HG03432 (cell line): ENCODE results near the gene STX8.

Experiments used
- ATAC-seq: cut with Tn5 transposase; IDR thresholded peaks from one replicate; pipeline ENCODE4 v1.9.1; 2021; ENCODE audit warnings: mild to moderate bottlenecking, moderate library complexity; ENCODE audit not compliant: unreplicated experiment

Gene STX8

DNA sequence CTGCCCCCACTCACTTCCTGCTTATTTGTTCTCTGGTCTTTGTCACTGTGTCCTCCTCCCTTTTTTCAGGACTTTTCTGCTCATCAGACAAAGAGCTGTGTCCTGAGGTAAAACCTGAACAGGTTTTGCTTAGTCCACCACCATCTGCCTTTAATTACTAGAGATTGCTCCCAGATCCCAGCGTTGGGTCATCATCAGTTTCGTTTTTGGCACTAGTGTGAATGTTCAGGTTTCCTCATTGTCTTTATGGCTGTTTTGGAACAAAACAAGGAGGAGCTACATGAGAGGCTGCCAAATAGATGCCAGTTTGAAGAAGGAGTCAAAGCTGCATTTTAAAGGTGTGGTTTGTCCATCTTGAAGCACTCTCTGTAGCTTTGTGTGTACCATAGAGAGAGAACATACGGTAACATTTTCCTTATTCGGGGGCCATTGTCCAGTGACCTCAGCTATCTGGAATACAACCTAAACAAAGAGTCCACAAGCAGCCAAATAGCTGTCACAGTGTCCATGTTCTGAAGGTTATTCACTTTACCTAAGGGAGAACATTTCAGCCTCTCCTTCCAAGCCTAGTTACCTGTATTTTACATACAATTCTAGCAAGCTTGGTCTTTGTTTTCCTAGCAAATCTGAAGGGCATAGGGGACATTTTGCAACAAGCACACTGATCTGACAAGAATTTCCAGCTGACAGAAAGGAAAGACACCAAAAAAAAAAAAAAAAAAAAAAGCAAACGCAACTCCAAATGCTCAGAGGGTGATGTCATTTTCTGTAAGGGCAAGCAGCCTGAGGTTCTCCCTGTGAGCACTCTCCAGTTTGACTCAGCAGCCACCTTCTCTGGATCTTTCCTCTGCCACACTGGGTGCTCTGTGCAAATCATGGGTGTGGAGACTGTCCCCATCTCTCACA, 358.2 kb downstream of the STX8 start:
- ATAC-seq: no peak

DNA sequence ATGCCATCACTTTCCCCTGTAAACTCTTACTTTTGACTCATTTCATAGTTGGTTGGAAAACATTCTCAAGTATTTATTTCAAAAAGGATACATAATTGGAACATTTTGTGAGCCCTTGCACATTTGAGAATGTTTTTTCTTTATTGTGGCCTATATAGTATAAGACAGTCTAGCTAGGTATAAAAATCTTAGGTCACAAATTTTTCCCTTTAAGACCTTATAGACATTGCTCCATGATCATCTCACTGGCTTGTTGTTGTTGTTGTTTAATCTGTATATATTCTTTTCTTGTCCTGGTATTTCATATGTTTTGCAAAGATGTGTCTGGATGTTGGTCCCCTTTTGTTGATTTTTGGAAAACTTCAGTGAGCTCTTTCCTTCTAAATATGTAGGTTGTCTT, 360.2 kb downstream of the STX8 start:
- no peak for ATAC-seq

DNA sequence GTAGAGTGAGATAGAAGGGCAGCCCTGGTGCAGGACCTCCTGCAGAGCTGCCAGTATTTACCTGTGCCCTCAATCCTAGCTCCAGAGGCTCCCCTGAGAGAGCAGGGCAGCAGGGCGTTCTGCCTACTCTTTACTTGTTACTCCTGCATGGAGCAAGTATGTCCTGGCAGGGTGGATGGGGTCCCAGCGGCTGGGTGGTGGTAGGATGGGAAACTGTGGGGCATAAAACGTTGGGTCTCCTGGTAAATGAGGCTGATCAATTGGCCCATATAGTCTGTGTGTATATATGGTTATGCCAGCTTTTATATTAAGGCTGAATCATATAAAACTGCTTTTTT, 362.3 kb downstream of the STX8 start:
- ATAC-seq: no peak

DNA sequence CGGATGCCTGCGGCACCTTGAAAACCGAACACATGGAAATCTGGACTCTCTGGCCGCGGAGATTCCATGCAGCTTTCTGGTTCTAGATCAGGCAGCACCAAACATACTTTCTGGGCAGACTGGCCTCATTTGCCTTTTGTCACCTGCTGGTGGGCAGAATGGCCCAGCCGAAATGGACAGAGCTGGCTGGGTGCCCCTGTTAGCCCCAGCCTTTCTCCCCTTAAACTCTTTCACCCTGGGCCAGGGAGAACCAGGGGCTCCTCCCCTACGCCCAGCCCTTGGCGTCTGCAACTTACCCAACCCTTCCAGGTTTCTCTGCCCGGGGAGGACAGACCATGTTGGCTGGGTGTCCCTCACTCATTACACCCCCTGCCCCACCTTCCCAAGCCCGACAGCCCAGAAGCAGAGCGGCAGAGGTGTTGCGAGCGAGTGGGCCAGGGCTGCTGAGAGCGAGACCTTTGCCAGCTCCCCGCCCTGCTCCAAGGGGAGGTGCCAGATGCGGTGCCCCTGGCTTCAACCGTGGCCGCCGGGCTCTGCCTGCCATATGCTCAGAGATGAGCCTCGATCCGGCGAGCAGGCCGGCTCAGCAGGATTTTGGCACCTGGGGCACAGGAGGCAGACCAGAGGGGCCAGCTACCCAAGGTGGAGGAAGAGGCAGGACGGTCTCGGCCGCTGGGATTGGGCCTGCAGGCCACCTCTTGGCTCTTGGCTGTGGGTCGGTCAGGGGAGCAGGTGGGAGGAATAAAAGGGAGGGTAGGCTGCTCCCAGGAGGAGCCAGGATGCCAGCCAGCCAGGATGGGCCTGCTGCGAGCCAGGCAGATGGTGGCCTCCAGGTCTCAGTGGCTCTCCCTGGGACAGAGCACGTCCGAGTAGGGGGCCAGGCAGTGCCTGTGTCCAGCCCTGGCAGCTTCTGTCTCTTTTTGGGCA, 363.0 kb downstream of the STX8 start:
- ATAC-seq: no peak

DNA sequence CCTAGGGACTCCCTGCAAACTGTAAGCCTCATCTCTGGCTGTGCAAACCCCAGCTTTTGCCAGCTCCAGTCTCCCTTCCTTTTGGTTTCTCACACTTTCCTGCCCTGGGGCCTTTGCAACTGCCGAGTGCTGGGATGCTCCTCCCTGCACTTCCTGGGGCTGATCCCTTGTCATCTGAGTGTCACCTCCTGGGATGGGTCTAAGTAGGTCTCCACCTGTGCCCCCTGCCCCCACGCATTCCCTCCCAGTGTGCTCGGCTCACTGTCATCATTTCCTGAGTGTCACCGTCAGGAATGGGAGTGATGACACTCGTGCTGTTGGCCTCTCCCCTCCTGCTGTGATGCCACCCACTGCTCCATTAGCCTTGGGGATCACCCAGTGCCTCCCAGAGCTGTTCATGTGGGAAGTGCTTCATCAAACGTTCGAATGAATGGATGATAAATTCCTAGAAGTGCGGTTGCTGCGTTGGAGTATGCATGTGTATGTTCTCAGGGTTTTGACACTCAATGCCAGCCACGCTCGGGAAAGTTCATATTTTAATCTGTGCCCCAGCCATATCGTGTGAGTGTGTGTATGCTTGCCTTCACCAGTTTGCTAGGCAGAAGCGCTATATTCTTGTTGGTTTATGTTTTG, 364.4 kb downstream of the STX8 start:
- ATAC-seq: no peak

DNA sequence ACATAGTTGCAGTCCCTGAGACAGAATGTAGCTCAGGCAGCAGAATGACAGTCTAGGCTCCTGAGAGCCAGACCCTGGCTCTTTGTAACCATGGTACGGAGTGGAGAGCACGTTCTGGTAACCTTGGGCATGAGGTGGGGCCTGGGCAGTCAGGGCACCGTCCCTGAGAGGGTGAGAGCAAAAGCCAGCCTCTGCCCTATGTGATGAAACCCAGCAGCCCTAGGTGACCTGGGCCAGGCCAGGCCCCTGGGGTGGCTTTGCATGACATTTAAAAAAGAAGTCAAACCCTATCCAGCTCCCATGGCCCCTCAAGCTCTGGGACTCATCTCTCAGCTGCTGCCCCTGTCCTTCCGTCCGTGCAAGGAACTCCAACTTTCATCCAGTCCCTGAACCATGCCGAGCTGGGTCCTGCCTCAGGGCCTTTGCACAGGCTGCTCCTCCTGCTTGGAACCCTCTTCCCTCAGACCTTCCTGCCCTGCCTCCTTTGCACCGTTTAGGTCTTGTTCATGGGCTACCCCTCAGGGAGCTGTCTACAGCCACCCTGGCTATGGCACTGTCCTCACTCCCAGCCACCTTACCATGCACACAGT, 365.7 kb downstream of the STX8 start:
- no peak for ATAC-seq

DNA sequence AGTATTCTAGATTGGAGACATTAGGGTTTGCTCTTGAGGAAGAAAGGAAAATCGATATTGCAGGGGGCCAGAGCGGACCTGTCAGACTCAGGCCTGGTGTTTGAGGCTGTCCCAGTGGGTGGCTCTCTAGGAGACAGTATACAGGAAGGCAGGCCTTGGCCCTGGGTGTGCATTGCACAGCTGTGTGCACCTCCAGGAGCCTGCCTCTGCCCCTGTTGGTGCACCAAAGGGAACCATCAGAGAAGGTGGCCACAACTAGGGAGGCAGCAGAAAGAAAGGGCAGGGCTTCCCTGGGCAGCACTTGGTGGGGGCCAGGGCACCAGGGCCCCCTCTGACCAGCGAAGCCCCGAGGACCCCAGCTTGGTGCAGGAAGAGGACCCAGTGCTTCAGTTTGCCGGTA, 366.3 kb downstream of the STX8 start:
- no peak for ATAC-seq

DNA sequence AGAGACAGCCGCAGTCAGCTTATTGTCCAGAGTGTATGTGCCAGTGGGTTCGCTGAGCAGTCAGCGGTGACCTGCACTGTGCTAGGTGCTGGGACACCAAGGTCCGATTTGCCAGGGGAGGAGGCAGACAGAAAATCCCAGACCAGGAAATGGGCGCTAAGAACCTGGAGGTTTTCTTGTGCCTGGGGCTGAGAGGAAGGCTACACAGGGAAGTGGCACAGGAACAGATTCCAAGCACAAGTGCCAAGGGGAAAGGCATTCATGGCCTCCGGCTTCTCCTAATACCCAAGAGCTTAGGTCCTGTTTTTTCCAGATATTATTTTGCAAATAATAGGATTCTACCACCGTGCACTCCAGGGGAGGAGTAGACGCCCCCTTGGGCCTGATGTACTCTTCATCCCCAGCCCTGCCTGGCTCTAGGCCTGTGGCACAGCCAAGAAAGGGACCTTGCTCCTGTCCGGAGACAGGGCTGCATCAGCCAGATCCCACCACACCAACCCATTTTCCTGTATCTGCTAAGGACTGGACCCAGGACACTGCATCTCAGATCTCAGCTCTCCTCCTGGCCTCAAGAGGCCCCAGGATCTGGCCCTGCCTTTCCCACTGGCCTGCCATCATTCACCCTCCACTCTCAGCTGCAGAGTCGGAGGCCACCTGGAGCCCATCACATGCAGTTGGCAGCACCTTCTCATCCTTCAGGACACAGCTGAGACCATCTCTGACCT, 367.1 kb downstream of the STX8 start:
- ATAC-seq: no peak

DNA sequence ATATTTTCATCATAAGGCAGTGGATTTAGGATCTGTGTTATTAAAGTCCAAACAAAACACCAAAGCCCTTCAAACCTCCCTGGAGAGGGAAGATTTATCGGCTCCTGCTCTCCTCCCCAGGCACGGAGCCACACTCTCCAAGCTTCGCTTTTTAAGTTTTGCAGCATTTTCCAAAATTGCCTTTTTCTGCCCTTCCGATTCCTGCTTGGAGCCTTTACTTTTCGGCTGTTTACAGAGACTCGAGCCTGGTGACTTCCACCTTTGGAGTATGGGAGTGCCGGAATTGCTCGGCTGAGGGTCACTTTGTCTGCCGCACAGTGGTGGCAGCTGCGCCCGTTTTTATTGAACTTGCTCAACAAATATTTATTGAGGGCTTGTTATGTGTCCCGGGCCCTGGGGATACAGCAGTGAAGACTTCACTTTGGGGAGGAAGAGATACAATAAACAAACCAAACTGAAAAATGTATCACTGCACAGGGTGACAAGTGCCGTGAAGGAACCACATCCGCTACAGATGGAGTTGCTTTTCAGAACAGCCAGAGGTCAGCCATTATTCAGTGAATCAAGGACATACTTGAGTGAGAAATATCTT, 368.8 kb downstream of the STX8 start:
- ATAC-seq: no peak

DNA sequence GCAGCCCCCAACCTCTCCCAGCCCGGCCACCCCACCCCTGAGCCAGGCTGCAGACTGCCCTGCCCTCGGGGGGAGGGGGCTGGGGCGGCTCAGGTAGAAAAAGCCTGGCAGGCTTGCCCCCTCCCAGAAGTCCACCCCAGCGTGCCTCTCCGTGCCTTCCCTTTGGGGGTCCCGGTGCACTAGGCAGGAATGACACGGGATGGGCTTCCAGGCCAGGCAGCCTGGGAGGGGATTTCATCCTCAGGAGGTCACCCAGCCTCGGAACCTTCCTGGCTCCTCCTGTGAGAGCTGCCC, 369.3 kb downstream of the STX8 start:
- no peak for ATAC-seq

DNA sequence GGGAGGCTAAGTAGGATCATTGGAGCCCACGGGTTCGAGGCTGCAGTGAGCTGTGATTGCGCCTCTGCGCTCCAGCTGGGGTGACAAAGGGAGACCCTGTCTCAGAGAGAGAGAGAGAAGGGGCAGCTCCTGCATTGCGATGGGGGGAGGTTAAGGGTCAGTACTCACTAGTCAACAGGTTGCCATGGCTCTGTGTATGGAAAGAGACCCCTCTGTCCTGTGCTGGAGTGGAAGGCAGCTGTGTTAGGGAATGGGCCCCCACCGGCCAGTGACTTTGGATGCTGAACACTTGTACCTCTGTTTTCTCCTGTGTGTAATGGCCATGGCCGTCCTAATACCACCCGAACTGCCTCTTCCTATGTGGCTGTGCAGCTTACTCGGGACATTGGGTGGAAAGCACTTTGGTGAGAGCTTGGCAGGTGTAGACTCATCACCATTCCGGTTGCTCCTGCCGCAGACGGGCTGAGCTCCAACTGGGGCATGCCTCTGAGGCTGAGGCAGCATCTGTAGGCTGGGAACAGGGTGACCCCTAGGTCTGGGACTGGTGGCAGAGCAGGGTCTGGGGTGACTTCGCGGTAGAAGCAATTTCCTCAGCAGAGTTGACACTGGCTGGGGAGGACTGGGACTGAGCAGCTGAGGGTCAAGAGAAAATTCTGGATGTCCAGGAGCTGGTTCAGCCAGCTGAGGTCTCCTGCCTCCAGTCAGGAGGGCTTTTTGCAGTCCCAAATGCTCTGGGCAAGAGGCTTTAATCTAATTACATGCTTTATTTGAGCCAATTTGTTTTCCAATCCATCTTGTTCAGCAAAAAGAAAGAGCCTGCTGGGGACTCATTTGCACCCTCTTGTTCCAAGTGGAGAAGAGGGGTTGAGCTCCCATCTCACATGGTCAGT, 369.9 kb downstream of the STX8 start:
- no peak for ATAC-seq

DNA sequence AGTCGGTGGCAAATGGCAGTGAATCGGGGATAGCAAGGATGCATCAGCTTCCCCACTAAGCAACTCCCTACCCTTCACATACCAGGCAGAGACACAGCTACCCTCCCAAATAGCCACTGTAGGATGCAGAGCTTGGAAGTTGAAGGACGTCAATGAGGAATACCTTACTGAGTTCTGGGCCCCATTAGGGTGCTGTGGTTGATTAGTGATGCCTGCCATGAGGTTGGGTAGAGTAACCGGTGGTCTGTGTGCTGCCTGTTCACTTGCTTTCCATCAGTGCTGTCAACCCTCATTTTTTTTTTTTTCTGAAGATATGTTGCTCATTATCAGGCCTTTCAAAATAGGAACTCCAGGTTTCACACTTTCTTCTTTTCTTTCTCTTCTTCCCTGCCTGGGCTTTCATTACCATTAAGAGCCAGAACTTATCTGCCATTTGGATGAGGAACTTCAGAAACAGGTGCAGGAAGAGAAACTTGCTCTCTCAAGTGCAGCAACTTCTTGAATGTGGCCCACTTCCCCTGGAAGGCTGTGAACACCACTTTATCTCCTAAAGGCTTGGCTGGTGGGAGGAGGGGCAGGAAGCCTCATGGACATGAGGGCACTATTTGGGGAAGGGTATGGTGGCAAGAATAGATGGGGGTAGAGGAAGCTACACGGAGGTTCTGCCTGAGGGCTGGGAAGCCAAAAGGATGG, 370.8 kb downstream of the STX8 start:
- ATAC-seq: no peak

DNA sequence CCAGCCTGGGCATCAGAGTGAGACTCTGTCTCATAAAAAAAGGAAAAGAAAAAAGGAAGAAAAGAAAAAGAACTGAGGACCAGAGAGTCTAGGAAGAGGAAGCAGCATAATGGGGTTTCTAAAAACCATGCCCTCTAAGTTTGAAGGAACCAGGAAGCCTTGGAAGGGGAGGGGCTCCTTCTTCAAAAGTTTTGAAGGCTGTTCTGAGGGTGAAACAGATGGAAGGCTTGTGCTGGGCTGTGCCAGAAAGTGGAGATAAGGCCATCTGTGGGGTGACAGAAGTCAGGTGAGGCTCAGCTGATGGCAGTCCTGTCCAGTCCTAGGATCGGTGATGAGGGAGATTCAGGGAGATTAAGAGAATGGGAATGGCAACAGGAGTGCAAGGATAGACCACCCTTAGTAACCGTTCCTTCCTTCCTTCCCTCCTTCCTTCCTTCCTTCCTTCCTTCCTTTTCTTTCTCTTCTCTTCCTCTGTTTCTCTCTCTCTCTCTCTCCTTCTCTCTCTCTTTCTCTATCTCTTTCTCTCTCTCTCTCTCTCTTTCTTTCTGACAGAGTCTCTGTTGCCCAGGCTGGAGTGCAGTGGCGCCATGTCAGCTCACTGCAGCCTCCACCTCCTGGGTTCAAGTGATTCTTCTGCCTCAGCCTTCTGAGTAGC, 371.7 kb downstream of the STX8 start:
- no peak for ATAC-seq

DNA sequence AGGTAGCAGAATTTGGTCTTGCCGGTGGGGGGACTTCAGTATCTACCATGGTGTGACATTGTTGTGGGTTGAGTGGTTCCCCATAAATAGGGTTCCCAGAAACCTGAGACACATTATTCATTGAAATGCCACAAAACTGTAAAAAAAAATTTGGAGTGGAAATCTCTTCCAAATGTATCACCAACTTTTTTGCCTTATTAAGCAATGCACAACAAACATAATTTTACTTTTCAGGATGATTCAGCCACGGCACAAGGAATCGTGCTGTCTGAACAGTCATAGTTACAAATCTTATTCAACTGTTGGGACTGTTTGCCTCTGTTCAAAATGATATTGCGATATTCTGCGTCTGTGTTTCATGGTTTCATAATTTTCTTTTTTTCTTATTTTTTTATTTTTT, 373.1 kb downstream of the STX8 start:
- no peak for ATAC-seq

DNA sequence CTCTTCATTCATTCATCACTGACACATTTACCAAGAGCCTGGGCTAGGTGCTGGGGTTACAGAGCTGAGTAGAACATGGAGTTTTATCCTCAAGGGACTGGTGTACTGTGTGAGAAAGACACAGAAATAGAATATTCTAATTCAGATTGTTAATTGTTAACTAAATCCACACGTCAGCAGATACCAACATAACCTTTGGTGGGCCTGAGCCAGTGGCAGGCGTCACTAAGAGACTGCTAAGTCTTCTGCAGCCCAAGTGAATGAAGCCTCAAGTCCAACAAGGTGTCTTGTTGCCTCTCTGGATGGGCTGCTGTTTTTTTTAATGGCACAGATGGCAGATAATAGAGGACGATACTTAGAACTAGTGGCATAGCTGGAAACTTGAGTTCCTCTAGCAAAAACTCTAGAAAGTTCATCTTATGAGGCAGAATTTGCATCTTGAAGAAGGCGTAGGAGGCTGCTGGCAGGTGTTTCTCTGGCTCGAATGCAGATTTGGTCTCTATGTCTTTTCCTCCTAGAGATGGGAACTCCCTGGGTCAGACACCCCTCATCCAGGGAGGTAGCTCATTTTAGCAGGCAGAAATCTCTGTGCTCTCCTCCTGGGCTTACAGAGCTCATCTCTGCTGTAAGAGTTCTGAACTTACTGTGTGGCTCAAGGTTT, 374.8 kb downstream of the STX8 start:
- ATAC-seq: peak; percentile 71
